Measurements from ENCODE around the gene SMARCA4.
A peak's percentile ranks its signal among the peaks of the same experiment; 100 is the strongest.
"Not testable (repeated sequence)": the region's sequence is repeated elsewhere in the genome, so short reads cannot be mapped to it uniquely, and the experiment has no call there.

SMARCA4 gene

DNA sequence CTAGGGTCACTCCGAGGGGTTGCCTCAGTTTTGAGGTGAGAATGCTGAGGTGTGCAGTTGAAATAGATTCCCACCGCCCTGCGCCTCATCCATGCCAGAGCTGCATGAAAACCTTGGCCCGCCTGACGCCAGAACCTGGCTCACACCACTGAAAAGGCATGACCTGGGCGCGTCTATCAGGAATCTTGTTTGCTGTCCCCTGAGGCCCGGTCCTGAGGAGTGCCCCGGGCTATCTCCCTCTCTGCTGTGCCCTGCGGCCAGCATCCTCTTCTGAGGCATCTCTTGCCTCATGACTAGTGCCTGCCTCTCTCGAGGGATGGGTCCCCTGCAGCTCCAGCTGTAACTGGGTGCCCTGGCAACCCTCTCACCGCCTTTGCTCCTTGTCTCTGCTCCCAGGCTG lies 28.1 kb downstream of the SMARCA4 start:
- no peak for DNase-seq (ENCODE audit: low read depth)
- TF ChIP-seq, protein P1, sequence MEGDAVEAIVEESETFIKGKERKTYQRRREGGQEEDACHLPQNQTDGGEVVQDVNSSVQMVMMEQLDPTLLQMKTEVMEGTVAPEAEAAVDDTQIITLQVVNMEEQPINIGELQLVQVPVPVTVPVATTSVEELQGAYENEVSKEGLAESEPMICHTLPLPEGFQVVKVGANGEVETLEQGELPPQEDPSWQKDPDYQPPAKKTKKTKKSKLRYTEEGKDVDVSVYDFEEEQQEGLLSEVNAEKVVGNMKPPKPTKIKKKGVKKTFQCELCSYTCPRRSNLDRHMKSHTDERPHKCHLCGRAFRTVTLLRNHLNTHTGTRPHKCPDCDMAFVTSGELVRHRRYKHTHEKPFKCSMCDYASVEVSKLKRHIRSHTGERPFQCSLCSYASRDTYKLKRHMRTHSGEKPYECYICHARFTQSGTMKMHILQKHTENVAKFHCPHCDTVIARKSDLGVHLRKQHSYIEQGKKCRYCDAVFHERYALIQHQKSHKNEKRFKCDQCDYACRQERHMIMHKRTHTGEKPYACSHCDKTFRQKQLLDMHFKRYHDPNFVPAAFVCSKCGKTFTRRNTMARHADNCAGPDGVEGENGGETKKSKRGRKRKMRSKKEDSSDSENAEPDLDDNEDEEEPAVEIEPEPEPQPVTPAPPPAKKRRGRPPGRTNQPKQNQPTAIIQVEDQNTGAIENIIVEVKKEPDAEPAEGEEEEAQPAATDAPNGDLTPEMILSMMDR (conservative IDR thresholded peaks at IDR 0.05; ENCODE audit: low read depth, low read length), result no peak
- H3K4me3 ChIP-seq (ENCODE audit: low read depth, low read length), result no peak overlapping the region

DNA sequence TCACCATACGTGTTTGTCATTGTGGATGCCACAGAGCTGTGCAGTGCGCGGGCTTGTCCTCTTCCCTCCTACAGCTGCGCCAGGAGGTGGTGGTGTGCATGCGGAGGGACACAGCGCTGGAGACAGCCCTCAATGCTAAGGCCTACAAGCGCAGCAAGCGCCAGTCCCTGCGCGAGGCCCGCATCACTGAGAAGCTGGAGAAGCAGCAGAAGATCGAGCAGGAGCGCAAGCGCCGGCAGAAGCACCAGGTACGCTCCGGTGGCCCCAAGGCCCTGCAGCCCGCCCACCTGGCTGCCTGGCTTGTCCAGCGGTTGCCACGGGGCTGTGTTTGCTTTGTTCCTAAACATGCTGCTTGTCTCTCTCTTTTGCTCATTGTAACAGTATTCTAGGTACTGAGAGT lies 30.2 kb downstream of the SMARCA4 start:
- no peak for DNase-seq (ENCODE audit: low read depth)
- H3K4me3 ChIP-seq (ENCODE audit: low read depth, low read length), result no peak overlapping the region
- TF ChIP-seq, protein P1 (conservative IDR thresholded peaks at IDR 0.05; ENCODE audit: low read depth, low read length), result no peak

DNA sequence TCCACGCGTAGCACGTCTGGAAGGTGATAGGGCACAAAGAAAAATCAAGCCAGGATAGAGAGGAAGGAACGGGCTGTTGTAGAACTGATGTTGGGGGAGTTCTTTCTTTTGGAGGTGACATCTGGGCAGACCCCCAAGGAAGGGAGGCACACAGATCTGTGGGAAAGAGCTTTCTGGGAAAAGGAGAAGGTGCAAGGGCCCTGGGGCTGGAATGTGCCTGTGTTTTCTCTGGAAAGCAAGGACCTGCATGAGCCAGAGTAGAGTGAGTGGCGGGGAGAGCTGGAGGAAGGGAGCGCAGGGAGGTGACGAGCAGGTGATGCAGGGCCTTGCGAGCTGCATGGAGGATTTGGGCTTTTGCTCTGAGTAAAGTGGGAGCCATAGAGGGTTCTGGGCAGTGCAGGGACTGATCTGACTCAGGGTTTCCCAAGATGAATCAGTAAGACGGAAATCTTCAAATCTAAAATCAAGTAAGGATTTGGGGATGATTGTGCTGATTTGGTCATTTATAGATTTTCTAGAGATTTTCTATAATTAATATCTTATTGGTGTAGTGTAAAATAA lies 30.8 kb downstream of the SMARCA4 start:
- TF ChIP-seq, protein P1 (conservative IDR thresholded peaks at IDR 0.05; ENCODE audit: low read depth, low read length), result no peak
- H3K4me3 ChIP-seq (ENCODE audit: low read depth, low read length), result no peak overlapping the region
- no peak for DNase-seq (ENCODE audit: low read depth)

DNA sequence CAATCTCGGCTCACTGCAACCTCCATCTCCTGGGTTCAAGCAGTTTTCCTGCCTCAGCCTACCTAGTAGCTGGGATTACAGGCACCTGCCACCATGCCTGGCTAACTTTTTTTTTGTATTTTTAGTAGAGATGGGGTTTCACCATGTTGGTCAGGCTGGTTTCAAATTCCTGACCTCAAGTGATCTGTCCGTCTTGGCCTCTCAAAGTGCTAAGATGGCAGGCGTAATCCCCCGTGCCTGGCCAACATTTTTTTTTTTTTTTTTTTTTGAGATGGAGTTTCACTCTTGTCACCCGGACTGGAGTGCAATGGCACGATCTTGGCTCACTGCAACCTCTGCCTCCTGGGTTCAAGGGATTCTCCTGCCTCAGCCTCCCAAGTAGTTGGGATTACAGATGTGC lies 31.3 kb downstream of the SMARCA4 start:
- DNase-seq (ENCODE audit: low read depth); H3K4me3 ChIP-seq (ENCODE audit: low read depth, low read length): not testable (repeated sequence)

DNA sequence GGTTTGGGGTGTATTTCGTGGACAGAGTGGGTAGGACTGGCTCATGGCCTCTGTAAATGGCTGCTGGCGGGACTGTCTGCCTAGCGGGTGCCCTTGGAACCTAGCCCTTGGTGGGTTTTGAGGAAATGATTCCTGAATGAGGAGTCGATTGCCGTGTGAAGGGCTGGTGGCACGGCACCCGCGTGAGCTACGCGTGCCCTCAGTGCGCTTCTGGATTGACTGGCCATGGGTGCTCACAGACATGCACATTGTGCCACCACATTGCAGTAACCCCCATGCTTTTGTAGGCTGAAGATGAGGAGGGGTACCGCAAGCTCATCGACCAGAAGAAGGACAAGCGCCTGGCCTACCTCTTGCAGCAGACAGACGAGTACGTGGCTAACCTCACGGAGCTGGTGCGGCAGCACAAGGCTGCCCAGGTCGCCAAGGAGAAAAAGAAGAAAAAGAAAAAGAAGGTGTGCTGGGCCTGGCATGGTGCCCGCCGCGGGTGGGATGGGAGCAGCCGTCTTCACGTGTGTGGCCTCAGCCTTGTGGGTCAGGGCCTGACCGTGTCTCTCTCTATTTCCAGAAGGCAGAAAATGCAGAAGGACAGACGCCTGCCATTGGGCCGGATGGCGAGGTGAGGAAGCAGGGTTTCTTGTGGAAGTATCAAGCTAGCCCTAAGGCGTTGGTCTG lies 35.2 kb downstream of the SMARCA4 start:
- no peak for DNase-seq (ENCODE audit: low read depth)
- TF ChIP-seq, protein P1 (conservative IDR thresholded peaks at IDR 0.05; ENCODE audit: low read depth, low read length), result no peak
- no peak overlapping the region for H3K4me3 ChIP-seq (ENCODE audit: low read depth, low read length)

DNA sequence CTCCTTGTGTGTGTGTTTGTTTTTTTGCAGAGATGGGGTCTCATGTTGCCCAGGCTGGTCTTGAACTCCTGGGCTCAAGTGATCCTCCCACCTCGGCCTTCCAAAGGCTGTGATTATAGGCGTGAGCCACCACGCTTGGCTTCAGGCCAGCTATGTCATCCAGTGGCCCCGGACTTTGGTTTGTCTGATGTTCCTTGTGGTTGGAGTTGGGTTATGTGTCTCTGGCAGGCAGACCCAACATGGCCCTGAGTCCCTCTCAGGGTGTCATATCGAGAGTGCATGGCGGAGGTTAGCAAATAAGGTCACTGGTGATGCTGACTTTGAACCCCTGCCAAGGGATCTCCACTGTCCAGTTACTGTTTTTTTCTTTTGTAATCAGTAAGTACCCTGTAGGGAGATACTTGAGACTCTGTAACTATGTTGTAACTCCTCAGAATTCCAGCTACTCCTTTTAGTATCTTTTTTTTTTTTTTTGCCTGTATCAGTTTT lies 37.3 kb downstream of the SMARCA4 start:
- DNase-seq (ENCODE audit: low read depth), result peak; percentile 85
- no peak overlapping the region for H3K4me3 ChIP-seq (ENCODE audit: low read depth, low read length)
- TF ChIP-seq, protein P1 (conservative IDR thresholded peaks at IDR 0.05; ENCODE audit: low read depth, low read length), result no peak

DNA sequence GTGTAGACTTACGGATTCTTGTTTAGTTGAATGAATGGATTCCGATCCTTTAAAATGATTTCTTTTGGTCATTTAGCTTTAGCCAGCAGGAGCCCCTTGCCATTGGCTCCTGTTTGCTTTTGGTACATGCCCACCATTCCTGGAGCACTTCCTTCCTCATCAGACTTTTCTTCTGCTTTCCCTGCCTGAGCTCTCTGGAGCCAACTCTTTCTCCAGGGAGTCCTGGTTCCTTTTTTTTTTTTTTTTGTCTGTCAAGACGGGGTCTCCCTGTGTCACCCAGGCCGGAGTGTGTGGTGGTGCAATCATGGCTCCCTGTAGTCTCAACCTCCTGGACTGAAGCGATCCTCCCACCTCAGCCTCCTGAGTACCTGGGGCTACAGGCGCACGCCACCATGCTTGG lies 37.8 kb downstream of the SMARCA4 start:
- TF ChIP-seq, protein P1 (conservative IDR thresholded peaks at IDR 0.05; ENCODE audit: low read depth, low read length), result no peak
- no peak for DNase-seq (ENCODE audit: low read depth)
- H3K4me3 ChIP-seq (ENCODE audit: low read depth, low read length), result no peak overlapping the region
